Sigmoid colon (tissue), 7 donors: ENCODE measurements around the gene SEMA3F. TPM values are rescaled to one million over a fixed set of nuclear protein-coding genes. Genes with fewer than 3 reads are reported as not detected.

Experiments used
- DNase-seq: peaks from one replicate; pipeline ENCODE4 v3.0.0-alpha.2; 2019
- H3K27ac ChIP-seq, 4 donors: fragments of 200-600 bp; sonication (generic); one replicate each; pipeline ENCODE4 v1.5.1; 2016 to 2019; ENCODE audit warnings: mild to moderate bottlenecking in 1 of 4
- H3K27me3 ChIP-seq, 3 donors: fragments of 200-600 bp; sonication (generic); one replicate each; pipeline ENCODE4 v1.5.1; 2019; ENCODE audit warnings: mild to moderate bottlenecking in 1 of 3
- H3K36me3 ChIP-seq, 4 donors: fragments of 200-600 bp; sonication (generic); one replicate each; pipeline ENCODE4 v1.5.1; 2016 to 2019
- H3K4me1 ChIP-seq, 4 donors: fragments of 200-600 bp; sonication (generic); one replicate each; pipeline ENCODE4 v1.5.1; 2017 to 2019
- H3K4me3 ChIP-seq, 4 donors: fragments of 200-600 bp; sonication (generic); one replicate each; pipeline ENCODE4 v1.5.1; 2017 to 2019; ENCODE audit warnings: mild to moderate bottlenecking in 2 of 4, moderate library complexity in 1 of 4
- H3K9me3 ChIP-seq, 4 donors: fragments of 200-600 bp in 3 of 4; sonication (generic) in 3 of 4; one replicate each; pipeline versions ENCODE4 v1.5.1 to v1.6.1; 2013 to 2019
- CTCF ChIP-seq, 4 experiments: fragments of 450-650 bp in 3 of 4; fragments of 200-600 bp in 1 of 4; IDR thresholded peaks; one replicate each; pipeline ENCODE4 v1.5.1; 2016 to 2019; ENCODE audit warnings: antibody characterized with exemption in 4 of 4, mild to moderate bottlenecking in 3 of 4, moderate library complexity in 2 of 4
- EP300 ChIP-seq, 4 donors: sonication (generic); formaldehyde crosslinking; IDR thresholded peaks; one replicate each; pipeline ENCODE4 v1.6.1; 2017; ENCODE audit warnings: antibody characterized with exemption in 4 of 4
- POLR2A ChIP-seq, 2 donors: fragments of 450-650 bp; IDR thresholded peaks; one replicate each; pipeline ENCODE4 v1.6.1; 2016; ENCODE audit warnings: antibody characterized with exemption in 2 of 2, mild to moderate bottlenecking in 2 of 2, moderate library complexity in 2 of 2
- POLR2AphosphoS5 ChIP-seq, 4 donors: sonication (generic); formaldehyde crosslinking; IDR thresholded peaks; one replicate each; pipeline ENCODE4 v1.6.1; 2017; ENCODE audit warnings: antibody characterized with exemption in 4 of 4
- WGBS, 2 donors: extraction: QIAGEN DNeasy Blood & Tissue Kit; methylation state at CpG; one replicate each; pipeline ENCODE4 v1.1.7; 2013; 5-methylcytosine and 5-hydroxymethylcytosine counted together
- intact Hi-C: fragments of 100-400 bp; cut with DNase I; formaldehyde crosslinking; loops from one replicate; pipeline ENCODE4 v1.15.1; 2023
- polyA plus RNA-seq, 3 donors: library from polyadenylated mRNA; stranded (reverse); fragments of 200-250 nt; gene quantifications; one replicate each; pipeline ENCODE4 v1.2.3, GENCODE V29; 2013
- total RNA-seq, 4 donors: library from RNA; depleted of rRNA; stranded (reverse); fragments of >200 nt; gene quantifications; one replicate each; pipeline ENCODE4 v1.1.0, GENCODE V29; 2016
- donor health status: healthy with polysubstance abuse.
- donor health status: Bipolar disorder and iron deficiency.
- donor health status: healthy.

SEMA3F gene
- total and polyA plus RNA-seq, 7 donors = 0.60 to 12.3 (median 7.5) TPM

GRCh38 chr3:50167841-50168209, 12.7 kb downstream of the SEMA3F start:
- intact Hi-C loops = no loop called here
- peak overlapping the region; percentile 86 to 91 (median 88) for H3K27ac ChIP-seq
- H3K4me1 ChIP-seq = peaks cover 0 to 76% (median 69%) of the 10 kb centered on the region in 4 donors
- 90% methylated on average over 7 of the region's 7 CpGs for WGBS, 2 donors
- no peak overlapping the region for H3K4me3 ChIP-seq
- no peak for TF ChIP-seq POLR2A (IDR thresholded peaks at IDR 0.05)
- TF ChIP-seq CTCF (IDR thresholded peaks at IDR 0.05) = no peak
- TF ChIP-seq POLR2AphosphoS5 (IDR thresholded peaks at IDR 0.05) = no peak
- no peak for TF ChIP-seq EP300 (IDR thresholded peaks at IDR 0.05)
- no peaks in the 10 kb centered on the region for H3K27me3 ChIP-seq
- no peak for DNase-seq
- no peaks in the 10 kb centered on the region for H3K36me3 ChIP-seq
- H3K9me3 ChIP-seq = no peaks in the 10 kb centered on the region

GRCh38 chr3:50168388-50168787, 13.3 kb downstream of the SEMA3F start:
- H3K4me3 ChIP-seq = no peak overlapping the region
- no peaks in the 10 kb centered on the region for H3K27me3 ChIP-seq
- H3K4me1 ChIP-seq = peaks cover 0 to 73% (median 63%) of the 10 kb centered on the region in 4 donors
- TF ChIP-seq POLR2AphosphoS5 (IDR thresholded peaks at IDR 0.05) = no peak
- TF ChIP-seq EP300 (IDR thresholded peaks at IDR 0.05) = no peak
- TF ChIP-seq CTCF (IDR thresholded peaks at IDR 0.05) = no peak
- intact Hi-C loops = no loop called here
- no peaks in the 10 kb centered on the region for H3K9me3 ChIP-seq
- no peak for DNase-seq
- WGBS, 2 donors = 58 to 69% methylated on average over 9 of the region's 9 CpGs
- H3K36me3 ChIP-seq = no peaks in the 10 kb centered on the region
- peak overlapping the region; percentile 86 to 91 (median 88) for H3K27ac ChIP-seq

- peaks cover 0 to 69% (median 59%) of the 10 kb centered on the region in 4 donors for H3K4me1 ChIP-seq
- 91 to 93% methylated on average over 6 of the region's 6 CpGs for WGBS, 2 donors
- no peak for DNase-seq
- H3K27me3 ChIP-seq = no peaks in the 10 kb centered on the region
- intact Hi-C loops = no loop called here
- peak overlapping the region; percentile 16 to 91 (median 88) for H3K27ac ChIP-seq
- peaks cover 0 to 3% (median under 1%) of the 10 kb centered on the region in 4 donors for H3K36me3 ChIP-seq
- H3K9me3 ChIP-seq = no peaks in the 10 kb centered on the region
- TF ChIP-seq EP300 (IDR thresholded peaks at IDR 0.05) = no peak
- TF ChIP-seq POLR2A (IDR thresholded peaks at IDR 0.05) = no peak
- no peak for TF ChIP-seq POLR2AphosphoS5 (IDR thresholded peaks at IDR 0.05)
- TF ChIP-seq CTCF (IDR thresholded peaks at IDR 0.05) = no peak
- no peak overlapping the region for H3K4me3 ChIP-seq
Measured at GRCh38 chr3:50168791-50169190, 13.7 kb downstream of the SEMA3F start.

- Histone ChIP-seq H3K27me3 (no peaks in the 10 kb centered on the region), H3K27ac (peak overlapping the region in 3 of 4 donors; percentile 44 to 90 (median 86)), H3K9me3 (no peaks in the 10 kb centered on the region), H3K4me1 (peaks cover 0 to 64% (median 54%) of the 10 kb centered on the region in 4 donors), H3K36me3 (peaks cover 0 to 8% (median 3%) of the 10 kb centered on the region in 4 donors), H3K4me3 (no peak overlapping the region)
- 64 to 83% methylated on average over 11 of the region's 11 CpGs for WGBS, 2 donors
- no peak for TF ChIP-seq EP300 (IDR thresholded peaks at IDR 0.05)
- TF ChIP-seq POLR2AphosphoS5 (IDR thresholded peaks at IDR 0.05) = no peak
- TF ChIP-seq CTCF (IDR thresholded peaks at IDR 0.05) = no peak
- TF ChIP-seq POLR2A (IDR thresholded peaks at IDR 0.05) = no peak
- no peak for DNase-seq
- intact Hi-C loops = no loop called here
Measured at GRCh38 chr3:50169232-50169832, 14.2 kb downstream of the SEMA3F start.

- H3K4me3 ChIP-seq = no peak overlapping the region
- H3K27me3 ChIP-seq = no peaks in the 10 kb centered on the region
- no peak for TF ChIP-seq CTCF (IDR thresholded peaks at IDR 0.05)
- peak overlapping the region; percentile 17 to 90 (median 65) for H3K27ac ChIP-seq
- intact Hi-C loops = no loop called here
- peaks cover 0 to 58% (median 48%) of the 10 kb centered on the region in 4 donors for H3K4me1 ChIP-seq
- no peaks in the 10 kb centered on the region for H3K9me3 ChIP-seq
- peaks cover 0 to 11% (median 4%) of the 10 kb centered on the region in 4 donors for H3K36me3 ChIP-seq
- DNase-seq = no peak
- WGBS, 2 donors = 59 to 91% methylated on average over 1 of the region's 1 CpG
Measured at GRCh38 chr3:50169858-50170257, 14.7 kb downstream of the SEMA3F start.
